Inflammatory macrophage treated with lipopolysaccharide for 1 hour (primary cell): ENCODE measurements around the gene ALKBH3.

Experiments
- DNase-seq, 2 donors: peaks; one replicate each; pipeline ENCODE4 v3.0.0-alpha.2; 2020 to 2022

The ALKBH3 gene

DNA sequence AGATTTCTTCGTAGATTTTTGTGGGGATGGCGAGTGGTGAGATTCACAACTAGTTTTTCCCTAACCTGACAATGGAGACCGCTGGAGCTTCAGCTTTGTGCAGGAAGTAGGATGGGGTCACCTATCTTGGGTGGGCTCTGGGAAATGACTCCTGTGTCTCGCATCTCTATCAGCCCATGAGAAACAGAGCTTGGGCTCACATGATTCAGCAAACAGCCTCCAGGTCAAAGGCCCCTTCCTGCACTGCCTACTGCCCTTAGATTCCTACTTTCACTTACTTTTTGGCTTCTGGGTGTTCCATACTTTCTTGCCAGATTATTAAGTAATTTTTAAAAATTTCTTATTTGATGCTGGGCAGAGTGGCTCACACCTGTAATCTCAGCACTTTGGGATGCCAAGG is 88.1 kb downstream of the ALKBH3 start:
- DNase-seq: no peak

- DNase-seq: no peak
These were observed 88.9 kb downstream of the ALKBH3 start for GRCh38 chr11:43969543-43969942.
